ENCODE measurements around the gene RFX8. TPM values are rescaled to one million over a fixed set of nuclear protein-coding genes. Genes with fewer than 3 reads are reported as not detected.

Gene RFX8
- total and polyA plus RNA-seq, 2 of the 8 experiments (the other 6 are each of a cell fraction or from before 2014, with no cell fraction given) = 0.60 to 0.97 TPM

- H2BK15ac ChIP-seq (ENCODE audit: low read length) = no peak overlapping the region
- no peak overlapping the region for H4K5ac ChIP-seq (ENCODE audit: insufficient read length, low read depth, low read length)
- no peak overlapping the region for H2BK5ac ChIP-seq (ENCODE audit: low read depth, low read length)
- H4K8ac ChIP-seq (ENCODE audit: extremely low read depth, insufficient read depth, low read length) = no peak overlapping the region
- CTCF ChIA-PET (ENCODE audit: partially characterized antibody) = interaction anchor here (0.5 kb wide), 1 partner anchor 233 kb away, joined by 3 read pairs; no protein-coding TSS in a partner anchor
- 88% methylated on average over 3 of the region's 3 CpGs; no CpG with 5 or more reads in 1 of the 2 experiments for WGBS, 2 experiments (ENCODE audit: extremely low coverage in 1 of 2, insufficient coverage in 1 of 2, insufficient read length in 1 of 2, insufficient replicate concordance in 2 of 2, low coverage in 1 of 2, low lambda C conversion rate in 2 of 2, missing lambda C conversion rate in 1 of 2)
- no peak overlapping the region for H2BK20ac ChIP-seq (ENCODE audit: low read length)
- H3K36me3 ChIP-seq (ENCODE audit: control insufficient read depth in 2 of 4, insufficient read depth in 4 of 4, low read length in 3 of 4) = peaks cover 0 to 3% (median 0%) of the 10 kb centered on the region in 4 experiments; a peak in 1 of 8 replicates
- H3K27ac ChIP-seq (ENCODE audit: low read depth, low read length) = no peak overlapping the region
- H2AK5ac ChIP-seq (ENCODE audit: low read depth, low read length) = no peak overlapping the region
- H2AFZ ChIP-seq (ENCODE audit: low read length) = no peak overlapping the region
- no peaks in the 10 kb centered on the region for H3K23me2 ChIP-seq (ENCODE audit: low read depth, low read length)
- H3K9ac ChIP-seq (replicated peaks in 1 of 4; ENCODE audit: extremely low read depth in 1 of 4, low read depth in 3 of 4, low read length in 3 of 4) = no peak overlapping the region
- no peak overlapping the region for H2BK12ac ChIP-seq (ENCODE audit: low read depth, low read length)
- FAIRE-seq (no peak), DNase-seq (ENCODE audit: low read depth in 1 of 2, low spot score in 2 of 2) (no peak)
- no peak overlapping the region for H4K91ac ChIP-seq (replicated peaks; ENCODE audit: insufficient read length, low read length)
- no peak overlapping the region for H3K4ac ChIP-seq (replicated peaks; ENCODE audit: insufficient read length, low read depth, low read length)
- H3K4me3 ChIP-seq (ENCODE audit: extremely low read depth in 1 of 4, insufficient read depth in 2 of 4, low read depth in 3 of 4, low read length in 4 of 4) = no peak overlapping the region
- no peak overlapping the region for H2BK120ac ChIP-seq (replicated peaks; ENCODE audit: low read depth, low read length)
- H3K4me2 ChIP-seq (ENCODE audit: insufficient read depth in 1 of 2, low read depth in 2 of 2, low read length in 2 of 2) = no peak overlapping the region
- peaks cover 8 to 9% of the 10 kb centered on the region in 2 experiments for H3K9me3 ChIP-seq (ENCODE audit: insufficient read depth in 2 of 2, low read depth in 1 of 2, low read length in 1 of 2)
- H4K20me1 ChIP-seq (replicated peaks in 1 of 2; ENCODE audit: control insufficient read depth in 1 of 2, insufficient read depth in 2 of 2, low read length in 2 of 2) = no peaks in the 10 kb centered on the region
- peaks cover 0 to 11% (median 9%) of the 10 kb centered on the region in 4 experiments; a peak in 5 of 7 replicates for H3K4me1 ChIP-seq (replicated peaks in 1 of 4; ENCODE audit: control insufficient read depth in 3 of 4, insufficient read depth in 4 of 4, low read length in 3 of 4)
- H3K14ac ChIP-seq (ENCODE audit: insufficient read length) = no peak overlapping the region
- H3K56ac ChIP-seq (replicated peaks; ENCODE audit: insufficient read length, low read depth, low read length) = no peak overlapping the region
- no peaks in the 10 kb centered on the region; a peak in 1 of 7 replicates for H3K27me3 ChIP-seq (replicated peaks in 1 of 4; ENCODE audit: control insufficient read depth in 3 of 4, extremely low read depth in 1 of 4, insufficient read depth in 3 of 4, low read length in 3 of 4)
- no peak overlapping the region for H3K23ac ChIP-seq (ENCODE audit: insufficient read length)
- H3K18ac ChIP-seq (ENCODE audit: extremely low read depth, low read length) = no peak overlapping the region
- no peaks in the 10 kb centered on the region for H3K79me2 ChIP-seq (ENCODE audit: control insufficient read depth in 1 of 2, insufficient read depth in 2 of 2, low read length in 2 of 2)
- H3K79me1 ChIP-seq (ENCODE audit: low read depth, low read length) = no peaks in the 10 kb centered on the region
- POLR2A ChIA-PET (ENCODE audit: partially characterized antibody) = no interaction called here
- TF ChIP-seq YY1 (IDR thresholded peaks at IDR 0.05; ENCODE audit: low read depth, low read length) = no peak
- no peak for TF ChIP-seq CTBP2 (IDR thresholded peaks at IDR 0.05; ENCODE audit: borderline replicate concordance, insufficient read depth, insufficient read length, low read length)
These were observed 45.3 kb upstream of the RFX8 start for GRCh38 chr2:101520246-101520645.

All from H1 (cell line).